ENCODE data around the gene SBK3. TPM values are rescaled to one million over a fixed set of nuclear protein-coding genes. Genes with fewer than 3 reads are reported as not detected.

SBK3 gene, protein sequence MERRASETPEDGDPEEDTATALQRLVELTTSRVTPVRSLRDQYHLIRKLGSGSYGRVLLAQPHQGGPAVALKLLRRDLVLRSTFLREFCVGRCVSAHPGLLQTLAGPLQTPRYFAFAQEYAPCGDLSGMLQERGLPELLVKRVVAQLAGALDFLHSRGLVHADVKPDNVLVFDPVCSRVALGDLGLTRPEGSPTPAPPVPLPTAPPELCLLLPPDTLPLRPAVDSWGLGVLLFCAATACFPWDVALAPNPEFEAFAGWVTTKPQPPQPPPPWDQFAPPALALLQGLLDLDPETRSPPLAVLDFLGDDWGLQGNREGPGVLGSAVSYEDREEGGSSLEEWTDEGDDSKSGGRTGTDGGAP
- 1 to 10 TPM in 1 of 6 donors, under 1 TPM in 2, not detected in 3; 0.30 to 1.6 (median 0.94) TPM for total RNA-seq

DNA sequence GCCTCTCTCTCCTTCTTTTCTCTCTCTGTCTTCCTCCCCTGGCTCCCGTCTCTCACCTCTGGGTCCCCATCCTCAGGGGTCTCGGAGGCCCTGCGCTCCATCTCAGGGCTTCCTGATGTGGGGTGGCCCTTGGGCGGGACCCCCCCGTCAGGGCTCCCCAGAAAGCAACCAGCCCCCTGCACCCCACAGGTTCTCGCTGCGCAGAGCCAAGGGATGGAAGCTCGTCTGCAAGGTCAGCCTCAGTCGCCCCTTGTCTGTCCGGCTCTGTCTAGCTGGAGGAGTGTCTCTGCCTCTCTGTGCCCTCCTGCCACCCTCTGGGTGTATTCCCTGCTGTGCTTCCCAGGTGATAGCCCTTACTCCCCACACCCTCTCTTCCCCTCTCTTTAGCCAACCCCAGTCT lies at the start of gene SBK3:
Gene SBK3, minus strand, starts transcription at position 101 of the 400 bp plus-strand sequence. Its CDS starts 0 bp downstream, at position 101.
- WGBS, 2 donors = 79 to 87% methylated on average over 10 of the region's 10 CpGs
- H3K36me3 ChIP-seq = no peaks in the 10 kb centered on the region
- H3K4me3 ChIP-seq = no peak within 1 kb of the TSS
- TF ChIP-seq POLR2A (IDR thresholded peaks at IDR 0.05) (no peak), POLR2AphosphoS5 (IDR thresholded peaks at IDR 0.05) (no peak), EP300 (IDR thresholded peaks at IDR 0.05) (no peak), CTCF (IDR thresholded peaks at IDR 0.05) (no peak)
- no peaks in the 10 kb centered on the region for H3K27me3 ChIP-seq
- ATAC-seq (ENCODE audit: low FRiP score in 2 of 2) = no peak
- H3K4me1 ChIP-seq = peaks cover 0 to 32% (median 6%) of the 10 kb centered on the region in 4 donors
- H3K9me3 ChIP-seq = no peaks in the 10 kb centered on the region
- peak within 1 kb of the TSS in 3 of 4 donors; percentile 37 to 79 (median 66) for H3K27ac ChIP-seq
- no peak for DNase-seq

DNA sequence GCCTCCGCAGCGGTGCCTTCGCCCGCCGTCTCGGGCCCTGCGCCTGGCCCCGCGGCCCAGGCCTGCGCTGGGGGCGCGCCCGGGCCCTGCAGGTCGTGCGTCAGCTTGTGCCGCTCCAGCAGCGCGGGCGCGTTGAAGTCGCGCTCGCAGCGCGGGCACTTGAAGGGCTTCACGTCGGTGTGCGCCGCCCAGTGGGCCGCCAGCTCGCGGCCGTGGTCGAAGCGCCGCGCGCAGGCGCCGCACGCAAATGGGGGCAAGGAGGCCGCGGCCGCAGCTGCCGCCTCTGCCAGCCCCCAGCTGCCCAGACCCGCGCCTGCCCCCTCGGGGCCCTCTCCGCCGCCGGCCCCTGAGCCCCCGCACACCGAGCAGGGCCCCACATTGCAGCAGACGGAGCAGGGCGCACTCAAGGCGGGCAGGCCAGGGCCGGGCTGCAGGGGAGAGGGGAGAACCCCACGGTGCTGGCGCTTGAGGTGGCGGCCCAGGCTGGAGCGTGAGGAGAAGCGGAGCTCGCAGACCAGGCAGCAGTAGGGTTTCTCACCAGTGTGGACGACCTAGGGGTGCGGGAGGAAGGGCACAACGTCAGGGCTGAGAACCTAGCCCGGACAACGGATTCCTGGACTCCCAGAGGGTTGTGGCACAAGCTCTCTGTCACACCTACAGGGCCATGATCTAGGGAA lies 47.9 kb upstream of the SBK3 start:
- ATAC-seq (ENCODE audit: low FRiP score in 2 of 2) (no peak), DNase-seq (peak in 1 of 2 donors; percentile 80)
- TF ChIP-seq POLR2A (IDR thresholded peaks at IDR 0.05) (no peak), EP300 (IDR thresholded peaks at IDR 0.05) (no peak), POLR2AphosphoS5 (IDR thresholded peaks at IDR 0.05) (no peak), CTCF (IDR thresholded peaks at IDR 0.05) (no peak)
- Histone ChIP-seq H3K27ac (no peak overlapping the region), H3K4me3 (no peak overlapping the region), H3K27me3 (no peaks in the 10 kb centered on the region), H3K9me3 (no peaks in the 10 kb centered on the region), H3K4me1 (peaks cover under 1 to 3% (median under 1%) of the 10 kb centered on the region in 4 donors), H3K36me3 (peaks cover 3 to 46% (median 29%) of the 10 kb centered on the region in 4 donors)
- 91 to 92% methylated on average over 47 to 67 of the region's 68 CpGs for WGBS, 2 donors

DNA sequence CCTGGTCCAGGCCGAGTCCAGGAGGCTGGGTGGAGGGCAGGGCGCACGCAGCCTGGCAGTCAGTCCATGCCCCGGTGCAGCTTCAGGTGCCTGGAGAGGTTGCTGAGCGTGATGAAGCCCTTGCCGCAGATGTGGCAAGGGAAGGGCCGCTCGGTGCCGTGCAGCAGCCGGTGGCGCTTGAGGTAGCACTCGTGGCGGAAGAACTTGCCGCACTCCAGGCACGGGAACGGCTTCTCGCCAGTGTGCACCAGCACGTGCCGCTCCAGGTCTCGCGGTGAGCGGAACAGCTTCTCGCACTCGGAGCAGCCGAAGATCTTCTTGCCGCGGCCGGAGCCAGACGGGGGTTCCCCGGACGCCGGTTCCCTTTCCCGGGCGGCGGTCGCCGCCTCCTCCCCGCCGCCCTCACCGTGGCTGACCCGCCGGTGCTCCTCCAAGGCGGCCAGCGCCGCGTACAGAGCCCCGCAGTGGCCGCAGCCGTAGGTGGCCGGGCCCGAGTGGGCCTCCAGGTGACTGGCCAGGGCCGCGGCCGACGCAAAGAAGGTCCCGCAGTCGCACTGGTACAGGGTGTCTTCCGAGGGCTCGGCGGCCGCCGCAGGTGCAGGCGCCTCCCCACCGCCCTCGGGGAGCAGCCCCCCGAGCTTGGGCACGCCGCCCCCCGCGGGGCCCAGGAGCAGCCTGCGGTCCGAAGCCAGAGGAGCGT lies 47.2 kb upstream of the SBK3 start:
- DNase-seq = peak in 1 of 2 donors; percentile 83
- WGBS, 2 donors = 89 to 97% methylated on average over 26 to 41 of the region's 73 CpGs
- ATAC-seq (ENCODE audit: low FRiP score in 2 of 2) = no peak
- Histone ChIP-seq H3K4me1 (peaks cover 3 to 5% (median 5%) of the 10 kb centered on the region in 4 donors), H3K27ac (no peak overlapping the region), H3K27me3 (no peaks in the 10 kb centered on the region), H3K36me3 (peaks cover 3 to 46% (median 29%) of the 10 kb centered on the region in 4 donors), H3K4me3 (no peak overlapping the region), H3K9me3 (no peaks in the 10 kb centered on the region)
- no peak for TF ChIP-seq CTCF (IDR thresholded peaks at IDR 0.05)
- no peak for TF ChIP-seq EP300 (IDR thresholded peaks at IDR 0.05)

GRCh38 chr19:55591555-55591954 lies 46.2 kb upstream of the SBK3 start:
- no peak for DNase-seq
- Histone ChIP-seq H3K4me3 (no peak overlapping the region), H3K9me3 (no peaks in the 10 kb centered on the region), H3K27ac (no peak overlapping the region), H3K4me1 (peaks cover 11 to 15% (median 14%) of the 10 kb centered on the region in 4 donors), H3K36me3 (peaks cover 3 to 37% (median 27%) of the 10 kb centered on the region in 4 donors), H3K27me3 (no peaks in the 10 kb centered on the region)
- WGBS, 2 donors = 83 to 87% methylated on average over 10 of the region's 10 CpGs
- no peak for ATAC-seq (ENCODE audit: low FRiP score in 2 of 2)
- TF ChIP-seq POLR2A (IDR thresholded peaks at IDR 0.05) = no peak
- TF ChIP-seq POLR2AphosphoS5 (IDR thresholded peaks at IDR 0.05) = no peak
- no peak for TF ChIP-seq EP300 (IDR thresholded peaks at IDR 0.05)

GRCh38 chr19:55590617-55591016 lies 45.3 kb upstream of the SBK3 start:
- no peak for DNase-seq
- Histone ChIP-seq H3K27ac (no peak overlapping the region), H3K4me1 (peaks cover 21 to 25% (median 23%) of the 10 kb centered on the region in 4 donors), H3K4me3 (no peak overlapping the region), H3K36me3 (peaks cover 3 to 28% (median 21%) of the 10 kb centered on the region in 4 donors), H3K9me3 (no peaks in the 10 kb centered on the region), H3K27me3 (peaks cover 0 to 5% (median 0%) of the 10 kb centered on the region in 4 donors)
- TF ChIP-seq CTCF (IDR thresholded peaks at IDR 0.05) (no peak), POLR2AphosphoS5 (IDR thresholded peaks at IDR 0.05) (no peak), POLR2A (IDR thresholded peaks at IDR 0.05) (no peak), EP300 (IDR thresholded peaks at IDR 0.05) (no peak)
- no peak for ATAC-seq (ENCODE audit: low FRiP score in 2 of 2)
- WGBS, 2 donors = 89 to 90% methylated on average over 10 of the region's 10 CpGs

Data from upper lobe of left lung (tissue), 6 donors.